Keratinocyte (primary cell): ENCODE results near the gene UGGT2.

Source experiments
- EZH2 ChIP-seq: IDR thresholded peaks from one replicate; pipeline ENCODE4 v1.6.1; 2012; ENCODE audit warnings: inconsistent platforms, mild to moderate bottlenecking, low read length, moderate library complexity
- TF ChIP-seq, protein P1 (sequence below), 3 experiments: IDR thresholded peaks in 1 of 3; conservative IDR thresholded peaks in 1 of 3; optimal IDR thresholded peaks in 1 of 3; 2 replicates in 2 of 3; 3 replicates in 1 of 3; pipeline versions ENCODE3 to v1.5.1; 2011; ENCODE audit warnings: low read length in 3 of 3, mild to moderate bottlenecking in 3 of 3, moderate library complexity in 2 of 3, control low read depth in 1 of 3, inconsistent platforms in 1 of 3; ENCODE audit not compliant: insufficient read depth in 2 of 3; ENCODE audit errors: extremely low read depth in 1 of 3

DNA sequence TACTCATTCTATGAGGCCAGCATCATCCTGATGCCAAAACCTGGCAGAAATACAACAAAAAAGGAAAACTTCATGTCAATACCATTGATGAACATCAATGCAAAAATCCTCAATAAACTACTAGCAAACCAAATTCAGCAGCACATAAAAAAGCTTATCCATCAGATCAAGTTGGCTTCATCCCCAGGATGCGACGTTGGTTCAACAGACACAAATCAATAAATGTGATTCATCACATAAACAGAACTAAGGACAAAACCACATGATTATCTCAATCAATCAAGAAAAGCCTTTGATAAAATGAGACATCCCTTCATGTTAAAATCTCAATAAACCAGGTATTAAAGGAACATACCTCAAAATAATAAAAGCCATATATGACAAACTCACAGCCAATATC lies 134.3 kb downstream of the UGGT2 start:
- TF ChIP-seq, protein P1, sequence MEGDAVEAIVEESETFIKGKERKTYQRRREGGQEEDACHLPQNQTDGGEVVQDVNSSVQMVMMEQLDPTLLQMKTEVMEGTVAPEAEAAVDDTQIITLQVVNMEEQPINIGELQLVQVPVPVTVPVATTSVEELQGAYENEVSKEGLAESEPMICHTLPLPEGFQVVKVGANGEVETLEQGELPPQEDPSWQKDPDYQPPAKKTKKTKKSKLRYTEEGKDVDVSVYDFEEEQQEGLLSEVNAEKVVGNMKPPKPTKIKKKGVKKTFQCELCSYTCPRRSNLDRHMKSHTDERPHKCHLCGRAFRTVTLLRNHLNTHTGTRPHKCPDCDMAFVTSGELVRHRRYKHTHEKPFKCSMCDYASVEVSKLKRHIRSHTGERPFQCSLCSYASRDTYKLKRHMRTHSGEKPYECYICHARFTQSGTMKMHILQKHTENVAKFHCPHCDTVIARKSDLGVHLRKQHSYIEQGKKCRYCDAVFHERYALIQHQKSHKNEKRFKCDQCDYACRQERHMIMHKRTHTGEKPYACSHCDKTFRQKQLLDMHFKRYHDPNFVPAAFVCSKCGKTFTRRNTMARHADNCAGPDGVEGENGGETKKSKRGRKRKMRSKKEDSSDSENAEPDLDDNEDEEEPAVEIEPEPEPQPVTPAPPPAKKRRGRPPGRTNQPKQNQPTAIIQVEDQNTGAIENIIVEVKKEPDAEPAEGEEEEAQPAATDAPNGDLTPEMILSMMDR (optimal IDR thresholded peaks at IDR 0.05 in 1 of 3, IDR thresholded peaks at IDR 0.05 in 1 of 3, conservative IDR thresholded peaks at IDR 0.05 in 1 of 3; ENCODE audit: extremely low read depth in 1 of 3, insufficient read depth in 2 of 3, low read length in 3 of 3) = no peak
- TF ChIP-seq EZH2 = no peak
